HG02840 (cell line): ENCODE measurements around the gene FTO.

Source experiments
- ATAC-seq: cut with Tn5 transposase; IDR thresholded peaks from one replicate; pipeline ENCODE4 v1.9.1; 2021; ENCODE audit warnings: mild to moderate bottlenecking, moderate library complexity, moderate number of reproducible peaks; ENCODE audit not compliant: unreplicated experiment, low FRiP score

FTO gene

DNA sequence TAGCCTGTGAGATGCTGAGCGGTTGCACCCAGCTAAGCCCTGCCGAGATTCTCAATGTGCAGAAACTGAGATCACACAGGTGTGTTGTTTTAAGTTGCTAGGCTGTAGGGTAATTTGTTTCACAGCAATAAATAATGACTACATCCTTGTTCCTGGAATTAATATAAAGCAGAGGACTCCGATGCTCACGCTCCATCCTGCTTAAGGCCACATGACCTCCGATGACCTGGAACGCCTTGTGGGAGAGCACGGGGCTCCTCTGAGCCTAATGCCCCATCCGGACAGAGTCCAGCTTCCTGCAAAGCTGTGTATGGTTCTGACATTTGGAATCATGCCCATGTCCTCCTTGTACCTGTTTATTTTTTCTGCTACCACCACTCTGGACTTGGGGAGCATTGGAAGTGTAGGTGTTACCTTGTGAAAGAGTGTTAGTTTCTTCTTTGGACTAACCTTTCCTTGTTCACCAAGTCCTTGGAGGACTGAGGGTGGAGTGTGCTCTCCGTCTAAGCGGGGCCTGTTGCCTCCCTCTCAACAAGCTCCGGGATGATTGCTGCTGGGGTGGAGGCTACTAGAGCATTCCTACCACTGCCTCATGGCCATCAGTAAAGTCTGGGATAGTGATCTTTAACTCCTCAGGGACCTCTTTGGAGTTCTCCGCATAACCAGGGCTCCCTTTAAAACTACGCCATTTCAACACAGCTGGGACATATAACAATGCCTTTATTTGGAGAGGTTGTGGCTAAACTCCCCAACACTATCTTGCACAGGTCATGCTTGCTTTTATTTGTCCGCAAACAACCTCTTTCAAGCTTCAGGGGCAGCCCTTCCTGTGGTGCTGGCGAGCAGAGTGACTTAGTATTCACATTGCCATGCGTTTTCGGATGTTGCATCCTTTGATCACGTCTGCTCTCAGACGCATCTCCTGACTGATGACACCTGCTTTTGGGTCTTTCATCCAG, 457.3 kb downstream of the FTO start:
- no peak for ATAC-seq

DNA sequence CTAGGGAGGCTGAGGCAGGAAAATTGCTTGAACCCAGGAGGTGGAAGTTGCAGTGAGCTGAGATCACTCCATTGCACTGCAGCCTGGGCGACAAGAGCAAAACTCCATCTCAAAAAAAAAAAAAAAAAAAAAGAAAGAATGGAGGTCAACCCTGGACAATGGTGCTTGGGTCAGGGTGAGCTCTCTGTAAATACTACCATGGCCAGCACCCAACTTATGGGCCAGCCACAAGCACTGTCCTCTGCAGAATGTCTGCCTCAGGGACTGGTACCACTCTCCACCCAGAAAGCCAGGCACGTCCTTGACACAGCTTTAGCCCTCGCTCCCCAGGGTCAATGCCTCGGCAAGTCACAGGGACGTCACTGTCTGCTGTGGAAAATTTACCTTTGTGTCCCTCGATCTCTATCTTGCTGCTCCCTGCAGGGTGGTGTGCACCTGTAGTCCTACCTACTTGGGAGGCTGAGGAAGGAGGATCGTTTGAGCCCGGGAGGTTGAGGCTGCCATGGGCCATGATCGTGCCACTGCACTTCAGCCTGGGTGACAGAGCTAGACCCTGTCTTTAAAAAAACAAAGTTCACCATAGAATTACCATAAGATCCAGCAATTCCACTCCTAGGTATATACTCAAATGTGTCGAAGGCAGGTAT, 459.4 kb downstream of the FTO start:
- ATAC-seq, result no peak

DNA sequence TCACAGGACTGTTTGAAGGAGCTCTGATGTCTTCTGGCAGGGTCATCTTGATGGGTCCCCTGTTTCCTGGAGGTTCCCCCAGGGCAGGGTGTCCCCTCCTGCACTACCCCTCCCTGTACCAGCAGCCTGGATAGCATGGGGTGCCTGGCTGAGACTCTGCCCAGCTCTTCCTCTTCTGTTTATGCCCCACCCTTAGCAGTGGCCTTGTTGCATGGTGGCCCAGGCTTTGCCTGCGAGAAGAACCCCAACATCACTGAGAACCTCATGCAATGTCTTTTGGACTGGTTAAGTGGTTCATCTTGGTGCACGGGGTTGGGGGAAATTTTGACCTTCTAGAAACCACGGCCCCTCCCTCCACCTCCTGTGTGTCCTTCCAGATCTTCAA, 460.8 kb downstream of the FTO start:
- ATAC-seq, result no peak

DNA sequence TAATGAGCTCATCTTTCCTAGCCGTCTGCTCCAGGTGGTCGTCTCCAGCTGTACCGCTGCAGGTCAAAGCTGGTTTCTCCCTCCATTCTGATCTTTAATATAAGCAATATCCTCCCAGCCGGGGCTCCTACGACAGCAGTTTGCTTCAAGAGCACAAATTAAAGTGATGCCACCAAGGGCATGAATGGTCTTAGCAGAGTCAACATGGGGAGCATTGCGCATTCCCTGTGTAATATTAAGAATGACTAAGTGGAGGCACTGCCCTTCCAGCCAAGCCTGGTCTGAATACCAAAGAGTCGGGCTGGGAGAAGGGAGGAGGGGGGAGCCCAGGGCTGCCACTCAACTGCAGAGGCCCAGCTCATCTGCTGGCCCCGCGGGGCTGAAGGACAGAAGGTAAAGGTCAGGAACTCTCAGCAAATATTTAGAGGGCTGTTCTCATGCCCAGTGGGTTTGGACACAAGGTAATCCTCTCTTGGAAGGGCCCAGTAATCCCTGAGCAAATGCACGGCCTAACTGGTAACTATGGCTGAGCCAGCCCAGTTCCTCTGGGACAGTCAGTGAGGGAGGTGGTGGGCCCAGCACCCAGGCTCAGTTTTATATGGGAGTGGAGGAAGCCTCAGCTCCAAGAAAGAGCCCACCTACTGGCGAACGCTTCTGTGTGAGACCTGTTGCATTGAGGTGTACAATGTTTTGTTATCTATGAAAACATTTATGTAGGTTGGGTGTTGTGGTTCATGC, 461.4 kb downstream of the FTO start:
- no peak for ATAC-seq

DNA sequence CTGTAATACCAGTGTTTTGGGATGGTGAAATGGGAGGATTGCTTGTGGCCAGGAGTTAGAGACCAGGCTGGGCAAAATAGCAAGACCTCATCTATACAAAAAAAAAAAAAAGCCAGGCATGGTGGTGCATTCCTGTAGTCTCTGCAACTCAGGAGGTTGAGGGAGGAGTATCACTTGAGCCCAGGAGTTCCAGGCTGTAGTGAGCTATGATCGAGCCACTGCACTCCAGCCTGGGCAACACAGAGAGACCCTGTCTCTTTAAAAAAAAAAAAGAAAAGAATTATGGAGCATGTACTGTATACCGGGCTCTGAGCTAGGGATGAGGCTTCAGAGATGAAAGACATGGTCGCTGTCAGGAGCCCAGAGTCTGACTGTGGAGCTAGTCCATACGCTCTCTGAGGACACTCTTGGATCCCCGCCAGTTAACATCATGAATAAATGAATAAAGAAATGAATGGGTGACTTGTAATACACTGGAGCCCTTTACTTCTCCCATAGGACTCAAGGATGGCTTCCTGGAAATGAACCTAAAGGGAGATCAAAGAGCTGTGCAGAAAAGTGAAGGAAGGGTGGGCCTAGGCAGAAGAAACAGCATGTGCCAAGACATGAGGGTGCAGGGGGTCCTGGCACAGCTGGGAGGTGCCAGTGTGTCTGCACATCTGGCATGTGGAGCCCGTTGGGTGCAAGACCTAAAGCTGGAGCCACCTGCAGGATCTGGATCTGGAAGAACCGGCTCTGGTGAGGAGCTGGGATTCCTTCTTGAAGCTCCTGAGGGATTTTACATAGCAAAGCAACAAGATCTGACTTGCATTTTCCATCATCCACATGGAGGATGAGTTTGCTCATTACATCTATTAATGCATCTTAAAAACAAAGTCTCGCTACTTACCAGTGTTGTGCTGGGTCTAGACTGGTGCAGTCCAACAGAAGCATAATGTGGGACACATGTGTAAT, 462.2 kb downstream of the FTO start:
- ATAC-seq, result no peak

DNA sequence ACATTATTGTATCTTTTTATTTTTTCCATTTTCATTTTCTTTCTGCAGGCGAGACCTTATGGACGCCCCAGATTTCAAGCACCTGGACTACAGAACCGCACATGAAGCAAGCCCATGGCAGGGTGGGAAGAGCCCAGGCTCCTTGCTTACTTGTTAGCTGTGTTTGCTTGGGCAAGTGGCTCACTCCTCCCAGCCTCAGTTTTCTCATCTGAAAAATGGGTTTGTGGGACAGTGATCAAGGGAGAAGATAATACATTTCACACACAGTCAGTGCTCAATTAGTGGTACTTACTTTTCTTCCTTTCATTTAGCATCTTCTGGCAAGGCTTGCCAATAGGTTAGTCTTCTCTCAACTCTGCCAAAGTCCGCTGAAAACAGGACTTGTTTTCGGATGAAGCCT, 465.2 kb downstream of the FTO start:
- no peak for ATAC-seq

DNA sequence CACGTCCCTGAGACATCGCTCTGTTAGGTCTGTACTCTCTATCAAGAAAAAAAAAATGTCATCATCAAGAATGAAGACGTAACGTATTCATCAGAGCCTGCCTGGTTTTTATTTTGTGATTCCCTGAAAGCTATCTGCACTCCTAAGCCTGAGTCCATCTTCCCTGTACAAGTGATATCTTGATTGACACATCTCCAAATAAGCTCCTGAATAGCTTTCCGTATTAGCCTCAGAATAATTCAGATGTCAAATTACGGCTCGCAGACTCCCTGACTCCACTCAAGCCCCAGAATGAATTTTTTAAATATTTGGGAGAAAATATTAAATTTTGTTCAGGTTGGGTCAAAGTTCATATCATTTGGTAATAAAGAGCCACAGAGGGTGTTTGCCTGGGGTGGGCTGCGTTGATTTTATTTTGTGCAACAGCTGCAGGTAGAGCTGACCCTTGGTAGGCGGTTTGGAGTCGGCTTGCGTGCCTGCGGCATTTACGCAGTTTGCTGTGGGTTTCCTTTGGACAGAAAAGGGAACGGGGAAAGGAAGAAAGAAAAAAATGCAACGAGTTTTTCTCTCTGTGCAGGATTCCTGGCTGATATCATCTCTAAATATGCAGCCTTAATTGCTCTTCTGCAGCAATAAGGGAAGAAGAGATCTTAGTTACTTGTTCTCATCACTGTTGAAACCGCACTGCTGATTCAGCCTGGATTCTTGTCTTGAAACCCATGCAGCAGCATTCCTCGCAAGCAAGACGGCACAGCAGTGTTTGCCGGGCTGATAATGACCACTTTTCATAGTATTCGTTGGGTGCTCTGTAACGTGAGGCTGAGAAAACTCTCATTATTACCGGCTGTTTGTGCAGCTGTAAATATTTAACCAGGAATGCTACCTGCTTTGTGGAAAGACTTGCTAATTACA, 467.9 kb downstream of the FTO start:
- ATAC-seq, result no peak

DNA sequence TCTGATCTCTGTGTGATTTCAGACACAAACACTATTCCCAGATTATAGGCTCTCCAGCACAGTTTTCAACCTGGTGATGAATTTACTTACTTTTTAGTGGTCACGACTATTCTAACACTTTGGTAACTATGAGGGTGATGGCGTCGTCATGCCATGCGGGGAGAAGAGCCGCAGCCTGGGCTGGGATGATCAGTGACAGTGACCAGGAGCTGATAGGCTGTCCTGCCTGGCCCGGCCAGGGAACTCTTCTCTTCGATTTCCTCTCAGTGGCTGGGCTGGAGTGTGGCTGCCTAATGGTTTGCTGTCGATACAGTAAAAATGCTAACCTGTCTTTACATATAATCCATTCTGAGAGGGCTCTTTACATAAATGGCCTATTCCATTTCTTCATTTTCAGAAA, 469.5 kb downstream of the FTO start:
- no peak for ATAC-seq

DNA sequence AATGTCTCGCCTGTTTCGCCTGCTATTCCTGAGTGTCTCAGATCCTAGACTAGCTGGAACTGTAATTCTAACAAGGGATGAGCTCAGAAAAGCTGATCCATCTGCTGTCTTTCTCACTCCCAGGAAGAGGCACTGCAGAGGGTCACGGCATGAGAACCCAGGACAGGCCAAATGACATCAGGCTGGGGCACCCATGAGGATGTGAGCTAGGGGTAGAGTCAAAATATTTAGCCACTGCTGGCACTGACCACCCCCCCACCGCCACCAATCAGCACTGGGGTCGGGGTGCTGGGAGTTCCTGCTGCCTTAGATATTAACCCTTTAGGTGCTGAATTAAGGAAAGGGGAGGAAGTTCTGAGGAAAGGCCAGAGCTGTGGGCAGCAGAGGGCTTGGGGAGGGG, 470.2 kb downstream of the FTO start:
- no peak for ATAC-seq

DNA sequence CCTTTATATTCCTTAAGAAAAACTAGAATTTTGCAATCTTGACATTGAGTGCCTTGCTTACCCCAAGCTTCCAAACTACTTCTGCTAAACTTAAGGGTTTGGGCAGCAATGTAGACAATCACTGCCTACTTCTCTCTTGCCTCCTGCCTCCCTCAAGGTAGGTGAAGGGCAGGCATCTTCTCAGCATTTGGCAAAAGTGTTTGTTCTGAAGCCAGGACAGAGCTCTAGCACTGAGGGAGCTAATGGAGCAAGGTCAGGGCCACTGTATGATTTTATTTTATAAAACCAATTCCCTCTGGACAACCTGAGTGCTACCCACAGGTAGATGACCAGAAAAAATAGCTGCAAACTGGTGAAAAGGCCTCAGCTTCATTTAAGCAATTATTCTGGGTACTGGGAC, 470.8 kb downstream of the FTO start:
- no peak for ATAC-seq

DNA sequence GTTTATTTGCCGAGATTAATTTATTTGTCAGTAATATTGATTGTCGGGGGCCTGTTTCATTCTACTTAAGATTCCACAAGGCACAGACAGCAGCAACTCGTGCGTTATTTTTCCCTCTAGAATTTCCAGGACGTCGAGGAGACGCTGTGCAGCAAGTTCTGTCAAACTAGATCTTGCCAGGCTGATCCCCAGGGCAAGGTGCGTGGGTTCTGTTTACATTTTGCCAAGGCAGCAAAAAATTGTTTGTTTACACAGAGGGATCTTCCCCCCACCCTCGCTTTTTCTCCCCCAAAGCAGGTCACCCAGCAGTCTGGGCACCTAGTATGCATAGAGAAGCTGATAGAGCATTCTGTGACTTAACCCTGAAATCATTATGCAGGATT, 471.2 kb downstream of the FTO start:
- no peak for ATAC-seq

DNA sequence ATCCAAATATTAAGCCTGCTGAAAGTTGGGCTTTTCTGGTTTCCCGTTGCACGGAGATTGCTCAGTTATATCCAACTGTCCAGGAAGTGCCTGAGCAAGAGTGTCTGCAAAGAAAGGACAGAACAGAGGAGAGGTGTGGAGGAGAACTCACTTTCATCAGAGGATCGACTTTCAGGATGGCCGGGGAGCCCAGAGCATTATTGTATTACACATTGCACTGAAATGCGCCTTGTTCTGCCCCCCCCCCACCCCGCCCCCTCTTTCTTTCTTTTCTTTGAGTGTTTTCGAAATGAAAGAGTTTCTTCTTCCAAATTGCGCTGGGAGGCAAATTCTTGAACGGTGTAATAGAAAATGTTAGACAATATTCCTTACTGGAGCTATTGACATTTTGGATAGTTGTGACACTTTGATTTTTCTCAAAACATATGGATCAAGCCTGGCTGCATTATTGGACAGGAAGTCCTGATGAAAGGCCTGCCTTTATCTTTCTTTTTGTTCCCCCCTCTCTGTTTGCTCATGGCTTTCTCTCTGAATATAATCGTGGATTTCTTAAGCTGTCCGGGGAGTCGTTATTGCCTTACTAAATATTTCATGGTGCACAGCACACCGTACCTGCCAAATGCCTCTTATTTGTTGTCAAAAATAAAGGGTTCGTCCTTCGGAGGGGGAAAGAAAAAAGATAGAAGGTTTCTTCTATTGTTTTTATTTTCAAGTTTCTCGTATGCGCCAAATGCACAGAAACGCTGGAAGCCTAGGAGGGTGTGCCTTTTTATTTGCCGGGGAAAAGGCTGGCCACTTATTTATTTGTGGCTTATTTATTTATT, 471.8 kb downstream of the FTO start:
- no peak for ATAC-seq

DNA sequence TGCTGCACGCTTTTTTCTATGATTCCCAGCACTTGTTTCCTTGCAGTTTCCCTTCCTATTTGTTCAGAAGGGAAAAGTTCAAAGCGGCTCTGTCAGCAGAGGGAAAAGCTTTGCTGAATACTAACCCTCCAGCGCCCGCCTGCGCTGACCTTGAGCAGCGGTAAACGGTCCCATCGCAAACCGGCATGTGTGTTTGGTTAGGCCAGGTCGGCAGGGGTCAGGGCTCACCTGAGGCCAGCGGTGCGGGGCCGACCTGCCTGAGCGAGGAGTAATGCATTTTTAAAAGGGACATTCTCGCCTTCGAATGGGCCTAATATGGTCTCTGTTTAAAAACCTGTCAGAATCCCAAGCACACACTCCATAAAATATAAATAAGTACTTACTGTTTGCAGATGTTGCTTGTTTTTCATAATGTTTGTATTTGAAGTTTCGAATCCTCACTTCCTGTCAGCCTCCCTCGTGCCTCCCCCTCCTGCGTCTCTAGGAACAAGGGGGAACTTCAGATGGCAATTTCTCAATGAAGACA, 472.5 kb downstream of the FTO start:
- ATAC-seq, result no peak

DNA sequence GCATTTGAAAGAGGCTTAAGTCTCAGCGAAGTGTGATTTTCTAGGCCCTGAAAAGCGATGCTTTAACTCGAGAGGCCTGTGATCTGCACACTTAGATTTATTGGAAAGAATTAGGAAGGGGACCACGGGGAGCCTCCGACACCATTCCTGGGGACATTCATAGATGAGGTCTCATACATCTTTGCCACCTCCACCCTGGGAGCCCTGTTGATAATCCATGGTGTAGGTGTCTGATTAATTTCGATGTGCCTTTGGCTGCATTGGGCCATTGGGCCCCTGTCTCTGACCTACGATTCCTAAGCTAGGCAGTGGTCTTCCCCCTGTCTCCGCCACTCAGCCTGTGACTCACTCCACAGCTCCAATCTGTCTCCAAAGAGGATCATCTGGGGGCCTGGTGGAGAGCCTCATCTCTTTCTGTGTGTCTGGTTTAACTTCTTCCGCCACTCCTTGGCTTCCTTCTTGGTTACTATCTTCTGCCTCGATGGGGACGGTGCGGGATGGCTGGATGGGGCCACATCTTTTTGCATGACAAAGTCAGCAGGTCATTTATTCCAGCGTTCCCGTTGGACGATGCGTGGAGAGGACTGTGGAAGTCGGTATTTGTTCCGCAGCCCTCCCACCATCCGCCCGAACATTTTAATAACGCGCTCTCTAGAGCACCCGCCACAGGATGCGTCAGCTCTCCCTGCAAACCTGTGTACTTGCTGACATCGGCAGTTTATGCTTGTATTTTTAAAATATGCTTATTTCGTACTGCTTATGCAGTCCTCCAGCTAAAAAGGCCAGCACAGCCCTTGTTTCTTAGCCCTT, 473.3 kb downstream of the FTO start:
- ATAC-seq, result no peak

DNA sequence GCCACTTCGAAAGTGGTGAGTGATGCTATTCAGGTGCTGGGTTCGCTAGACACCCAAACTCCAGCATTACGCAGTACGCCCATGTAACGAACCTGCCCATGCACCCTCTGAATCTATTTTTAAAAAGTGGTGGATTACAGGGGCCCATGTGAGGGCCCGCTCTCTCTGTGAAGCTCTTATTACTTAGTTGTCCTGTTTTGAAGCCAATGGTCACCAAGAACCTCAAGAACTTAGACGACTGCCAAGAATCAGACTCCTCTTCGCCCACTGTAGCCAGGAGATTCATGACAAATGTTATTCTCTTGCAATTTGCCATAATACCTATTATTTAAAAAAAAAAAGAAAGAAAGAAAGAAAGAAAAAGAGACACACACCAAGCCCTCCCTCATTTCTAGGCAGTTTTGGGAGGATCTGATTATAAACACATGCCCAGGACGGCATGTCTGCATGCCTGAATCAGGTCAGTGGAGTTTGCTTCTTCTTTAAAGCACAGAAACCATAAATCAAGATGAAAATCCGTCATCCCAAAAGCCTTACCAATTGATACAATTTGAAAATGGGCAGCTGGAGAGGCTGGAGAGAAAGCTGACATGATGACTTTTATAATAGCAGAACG, 474.0 kb downstream of the FTO start:
- ATAC-seq, result no peak

DNA sequence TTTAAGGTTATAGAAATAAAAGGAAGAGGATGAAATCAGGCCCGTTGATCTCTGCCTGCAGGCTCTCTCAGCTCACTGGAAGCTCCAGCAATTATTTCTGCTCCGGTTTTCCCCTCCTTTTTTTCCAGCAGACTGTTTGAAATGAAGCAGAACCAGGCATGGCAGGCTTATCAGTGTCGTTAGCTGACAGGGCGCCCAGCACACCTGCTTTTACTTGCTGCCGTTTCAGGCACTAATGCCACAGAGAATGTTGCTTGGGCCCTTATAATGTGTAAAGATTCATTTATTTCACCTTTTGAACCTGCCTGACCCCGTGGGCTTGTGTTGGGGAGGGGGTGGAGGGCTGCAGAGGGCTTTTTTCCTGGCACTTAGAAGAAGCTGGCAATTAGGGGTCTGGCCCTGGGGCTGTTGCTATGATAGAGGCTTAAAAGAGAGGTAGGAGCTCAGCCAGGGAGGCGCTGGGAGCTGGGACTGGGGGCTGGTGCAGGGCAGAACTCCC, 474.6 kb downstream of the FTO start:
- ATAC-seq, result no peak
